Pons (tissue), 1 donor: ENCODE measurements around the gene SGSM1.

Experiments used
- DNase-seq: peaks from one replicate; pipeline ENCODE4 v3.0.0-alpha.2; 2016; ENCODE audit warnings: low spot score

The SGSM1 gene

GRCh38 chr22:24805790-24806662 is at the start of gene SGSM1:
Gene SGSM1, plus strand, starts transcription at chr22:24806211. Its CDS starts 115 bp downstream, at chr22:24806326.
- DNase-seq: peak; percentile 55

GRCh38 chr22:24758164-24758799 is 47.7 kb upstream of the SGSM1 start:
- DNase-seq: peak; percentile 69

- no peak for DNase-seq
Measured at GRCh38 chr22:24759765-24760164, 46.2 kb upstream of the SGSM1 start.

GRCh38 chr22:24760708-24761306 is 45.2 kb upstream of the SGSM1 start:
- DNase-seq: no peak

GRCh38 chr22:24761888-24762675 is 43.9 kb upstream of the SGSM1 start:
- no peak for DNase-seq

GRCh38 chr22:24763872-24764485 is 42.0 kb upstream of the SGSM1 start:
- DNase-seq: no peak

- no peak for DNase-seq
Measured at GRCh38 chr22:24765166-24765565, 40.8 kb upstream of the SGSM1 start.

- DNase-seq: peak; percentile 76
Measured at GRCh38 chr22:24768537-24769374, 37.3 kb upstream of the SGSM1 start.

GRCh38 chr22:24772493-24773220 is 33.4 kb upstream of the SGSM1 start:
- DNase-seq: no peak

GRCh38 chr22:24775769-24776492 is 30.1 kb upstream of the SGSM1 start:
- no peak for DNase-seq

- DNase-seq: no peak
Measured at GRCh38 chr22:24776525-24776924, 29.5 kb upstream of the SGSM1 start.

GRCh38 chr22:24789516-24789915 is 16.5 kb upstream of the SGSM1 start:
- no peak for DNase-seq

GRCh38 chr22:24791362-24791761 is 14.6 kb upstream of the SGSM1 start:
- DNase-seq: no peak

- DNase-seq: no peak
Measured at GRCh38 chr22:24796056-24796455, 10.0 kb upstream of the SGSM1 start.

GRCh38 chr22:24796860-24797259 is 9.2 kb upstream of the SGSM1 start:
- no peak for DNase-seq

GRCh38 chr22:24801901-24802465 is 4.0 kb upstream of the SGSM1 start:
- DNase-seq: peak; percentile 38

GRCh38 chr22:24803064-24803542 is 2.9 kb upstream of the SGSM1 start:
- DNase-seq: peak; percentile 38

- DNase-seq: no peak
Measured at GRCh38 chr22:24806663-24807001, 621 bp downstream of the SGSM1 start.
